ENCODE measurements around the gene CA11.
"Not testable (repeated sequence)": the region's sequence is repeated elsewhere in the genome, so short reads cannot be mapped to it uniquely, and the experiment has no call there.

Gene CA11

GRCh38 chr19:48641850-48642249 is 4.1 kb downstream of the CA11 start:
- DNase-seq (ENCODE audit: low read depth in 2 of 2), result no peak

- DNase-seq (ENCODE audit: low read depth in 2 of 2), result no peak
Observed at GRCh38 chr19:48639483-48640375, 6.3 kb downstream of the CA11 start.

GRCh38 chr19:48638831-48639381 is 7.1 kb downstream of the CA11 start:
- DNase-seq (ENCODE audit: low read depth in 2 of 2), result no peak

GRCh38 chr19:48637948-48638830 is 7.8 kb downstream of the CA11 start:
- peak in 1 of 2 donors; percentile 58 for DNase-seq (ENCODE audit: low read depth in 2 of 2)

GRCh38 chr19:48637449-48637947 is 8.5 kb downstream of the CA11 start:
- DNase-seq (ENCODE audit: low read depth in 2 of 2), result peak; percentile 98 to 99

GRCh38 chr19:48636859-48637448 is 9.0 kb downstream of the CA11 start, which contains the start of gene DBP:
DBP (minus strand) TSS chr19:48637379; CDS start chr19:48636994, 385 bp downstream.
- no peak for DNase-seq (ENCODE audit: low read depth in 2 of 2)

- DNase-seq (ENCODE audit: low read depth in 2 of 2), result no peak
Observed at GRCh38 chr19:48635966-48636858, 9.8 kb downstream of the CA11 start.

GRCh38 chr19:48635263-48635965 is 10.6 kb downstream of the CA11 start:
- DNase-seq (ENCODE audit: low read depth in 2 of 2), result peak in 1 of 2 donors; percentile 62

GRCh38 chr19:48634424-48635262 is 11.3 kb downstream of the CA11 start:
- DNase-seq (ENCODE audit: low read depth in 2 of 2), result peak; percentile 78 to 81

GRCh38 chr19:48634036-48634342 is 12.0 kb downstream of the CA11 start:
- DNase-seq (ENCODE audit: low read depth in 2 of 2), result no peak

- DNase-seq (ENCODE audit: low read depth in 2 of 2), result no peak
Observed at GRCh38 chr19:48633148-48634035, 12.6 kb downstream of the CA11 start.

GRCh38 chr19:48632692-48633147 is 13.3 kb downstream of the CA11 start:
- DNase-seq (ENCODE audit: low read depth in 2 of 2), result no peak

GRCh38 chr19:48632286-48632685 is 13.7 kb downstream of the CA11 start:
- not testable (repeated sequence) for DNase-seq (ENCODE audit: low read depth in 2 of 2)

- DNase-seq (ENCODE audit: low read depth in 2 of 2), result no peak
Observed at GRCh38 chr19:48631225-48631624, 14.8 kb downstream of the CA11 start.

- DNase-seq (ENCODE audit: low read depth in 2 of 2), result no peak
Observed at GRCh38 chr19:48630296-48631063, 15.5 kb downstream of the CA11 start.

- no peak for DNase-seq (ENCODE audit: low read depth in 2 of 2)
Observed at GRCh38 chr19:48629599-48630295, 16.2 kb downstream of the CA11 start.

GRCh38 chr19:48629297-48629598 is 16.7 kb downstream of the CA11 start:
- DNase-seq (ENCODE audit: low read depth in 2 of 2), result no peak
